GM19240 (cell line): Measurements from ENCODE around the gene BCS1L.

ENCODE experiments used
- DNase-seq: peaks from one replicate; pipeline ENCODE4 v3.0.0; 2011; ENCODE audit warnings: low spot score; ENCODE audit not compliant: insufficient read length

BCS1L gene

DNA sequence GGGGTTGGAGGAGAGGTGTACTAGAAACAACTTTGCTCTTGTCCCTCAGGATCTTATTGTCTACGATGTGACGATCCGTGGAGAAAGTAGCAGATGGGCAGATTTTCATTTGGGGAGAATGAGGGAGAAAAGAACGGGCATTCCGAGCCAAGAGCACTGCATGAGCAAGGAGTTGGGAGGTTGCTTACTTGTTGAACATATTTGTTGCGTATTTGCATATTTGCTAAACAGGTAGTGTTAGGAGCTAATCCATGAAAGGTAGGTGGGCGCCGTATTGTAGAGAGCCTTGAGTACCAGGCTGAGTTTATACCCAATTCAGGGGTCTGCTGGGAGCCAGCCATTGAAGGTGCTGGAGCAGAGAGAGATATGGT is 490 bp downstream of the BCS1L start:
- no peak for DNase-seq

DNA sequence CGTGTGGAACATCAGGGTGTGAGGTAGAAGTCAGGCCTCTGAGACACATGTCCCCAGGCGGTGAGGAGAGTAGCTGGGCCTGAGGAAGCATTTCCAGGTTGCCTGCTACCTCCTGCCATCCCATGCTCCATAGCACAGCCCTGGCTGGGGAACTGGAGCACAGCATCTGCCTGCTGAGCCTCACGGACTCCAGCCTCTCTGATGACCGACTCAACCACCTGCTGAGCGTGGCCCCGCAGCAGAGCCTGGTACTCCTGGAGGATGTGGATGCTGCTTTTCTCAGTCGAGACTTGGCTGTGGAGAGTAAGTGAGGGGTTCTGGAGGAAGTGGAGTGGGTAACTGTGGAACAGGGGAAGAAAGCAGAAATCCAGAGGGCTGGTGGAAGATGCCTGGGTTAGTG is 2.9 kb downstream of the BCS1L start:
- DNase-seq: no peak

DNA sequence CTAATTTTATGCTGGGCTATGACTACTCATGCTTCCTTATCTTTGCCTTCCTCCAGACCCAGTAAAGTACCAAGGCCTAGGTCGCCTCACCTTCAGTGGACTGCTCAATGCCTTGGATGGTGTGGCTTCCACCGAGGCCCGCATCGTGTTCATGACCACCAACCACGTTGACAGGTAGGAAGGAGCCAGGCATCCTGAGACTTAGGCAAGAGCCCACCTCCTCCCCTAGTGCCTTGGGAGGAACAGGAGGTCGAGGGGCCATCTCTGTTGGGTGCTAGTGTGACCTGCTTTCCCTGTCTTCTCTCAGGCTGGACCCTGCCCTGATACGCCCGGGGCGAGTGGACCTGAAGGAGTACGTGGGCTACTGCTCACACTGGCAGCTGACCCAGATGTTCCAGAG is 3.3 kb downstream of the BCS1L start:
- no peak for DNase-seq

DNA sequence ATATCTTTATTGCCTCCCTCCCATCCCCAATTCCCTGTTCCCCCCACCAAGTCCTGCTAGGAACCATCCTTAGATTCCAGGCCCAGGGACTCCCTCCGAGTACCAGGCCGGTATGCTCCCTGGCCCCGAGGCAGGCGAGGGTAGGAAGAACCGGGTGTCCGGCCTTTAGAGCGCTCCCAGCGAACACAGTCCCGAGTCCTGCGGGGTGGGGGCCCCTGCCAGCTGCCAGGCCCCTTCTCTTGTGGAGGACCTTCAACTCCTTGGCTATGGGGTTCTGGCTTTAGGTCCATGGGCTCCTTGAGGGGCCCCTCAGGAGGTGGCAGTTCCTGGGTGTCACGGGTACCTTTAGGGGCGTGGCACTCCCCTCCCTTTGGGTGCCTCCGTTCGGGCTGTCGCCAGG is 4.4 kb downstream of the BCS1L start:
- no peak for DNase-seq

DNA sequence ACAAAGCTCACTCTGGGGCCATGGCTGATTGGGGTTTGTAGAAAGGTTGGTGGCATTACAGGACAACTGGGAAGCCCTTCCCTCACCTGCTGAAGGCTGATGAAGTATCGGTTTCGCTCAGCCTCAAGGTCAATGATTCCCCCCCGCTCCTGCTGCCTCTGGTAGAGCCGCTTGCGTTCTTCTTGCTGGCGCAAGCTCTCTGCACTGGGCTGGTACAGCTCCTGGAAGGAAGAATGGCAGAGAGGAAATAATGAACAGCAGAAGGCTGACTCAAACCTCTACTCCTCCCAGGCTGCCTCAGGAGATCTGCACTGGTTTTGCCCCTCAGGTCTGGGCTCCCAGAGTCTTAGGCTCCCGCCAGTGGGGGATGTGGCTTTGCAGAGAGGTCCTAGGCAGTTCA is 5.2 kb downstream of the BCS1L start:
- DNase-seq: no peak

DNA sequence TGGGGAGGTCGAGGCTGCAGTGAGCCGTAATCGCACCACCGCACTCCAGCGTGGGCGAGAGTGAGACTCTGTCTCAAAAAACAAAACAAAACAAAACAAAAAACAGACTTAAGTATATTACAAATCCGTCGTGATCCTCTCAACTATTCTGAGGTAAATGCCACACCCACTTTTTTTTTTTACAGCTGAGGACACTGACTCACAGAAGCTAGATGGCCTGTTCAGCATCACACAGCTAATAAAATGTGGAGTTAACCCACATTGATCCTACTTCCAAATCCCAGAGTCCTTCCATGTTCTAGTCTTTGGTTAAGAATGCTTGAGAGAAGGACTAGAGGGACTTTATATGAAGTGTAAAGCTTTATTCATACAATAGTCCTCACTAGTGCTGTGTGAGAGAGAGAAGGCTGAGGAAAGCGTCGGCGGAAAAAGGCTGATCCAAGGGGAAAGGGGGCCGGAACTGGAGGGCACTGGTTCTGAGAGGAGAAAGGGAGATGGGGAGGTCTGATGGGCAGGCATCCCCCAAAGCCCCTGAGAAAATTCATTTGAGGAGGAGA is 11.7 kb downstream of the BCS1L start:
- DNase-seq: no peak

DNA sequence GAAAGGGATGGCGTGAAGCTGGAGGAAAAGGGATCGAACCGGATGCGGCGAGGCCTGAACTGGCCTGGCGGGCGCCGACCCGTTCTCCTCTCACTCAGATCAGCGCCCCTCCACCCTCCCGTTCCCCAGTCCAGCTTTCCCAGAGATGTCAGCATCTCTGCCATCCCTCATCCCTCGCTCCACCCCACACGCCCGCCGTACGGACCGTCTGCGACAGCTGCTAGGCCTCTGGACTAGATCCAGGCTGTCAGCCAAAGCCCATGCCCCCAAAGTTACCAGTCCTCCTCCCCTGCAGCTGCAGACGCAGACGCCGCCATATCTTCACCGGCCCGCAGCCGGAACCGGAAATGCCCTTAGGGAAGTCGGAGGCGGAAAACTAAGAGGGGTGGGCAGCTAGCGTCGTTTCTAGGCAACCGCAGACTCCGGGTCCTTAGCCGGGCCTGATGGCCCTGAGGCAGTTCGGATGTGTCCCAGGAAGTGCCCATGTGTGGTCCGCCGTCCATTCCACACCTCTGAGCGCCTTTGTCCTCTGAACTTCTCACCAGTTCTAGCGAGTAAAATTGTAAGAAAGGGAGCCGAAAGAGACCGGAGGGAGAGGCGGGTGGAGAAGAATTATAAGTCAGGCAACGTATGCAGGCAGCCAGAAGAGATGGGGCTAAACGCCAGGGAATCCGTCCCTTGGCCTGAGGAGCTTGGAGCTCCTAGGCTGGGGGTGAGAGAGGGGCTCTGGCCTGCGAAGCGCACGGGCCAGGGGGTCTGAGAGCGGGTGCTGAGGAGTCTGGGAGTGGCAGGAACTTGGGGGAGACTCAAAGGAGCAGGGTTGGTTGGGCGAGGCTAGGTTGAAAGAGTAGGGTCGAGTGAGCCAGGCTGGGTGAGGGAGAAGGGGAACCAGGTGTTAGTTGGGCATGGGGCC is 12.4 kb downstream of the BCS1L start, which contains the start of the genes RNF25 and STK36:
TSS of gene RNF25 (minus strand) at position 349 of the 913 bp plus-strand sequence. CDS start at position 317, 32 bp downstream.
TSS of gene STK36 (plus strand) at position 433 of the 913 bp plus-strand sequence. CDS start 744 bp downstream, outside the sequence.
- DNase-seq: peak; percentile 92

DNA sequence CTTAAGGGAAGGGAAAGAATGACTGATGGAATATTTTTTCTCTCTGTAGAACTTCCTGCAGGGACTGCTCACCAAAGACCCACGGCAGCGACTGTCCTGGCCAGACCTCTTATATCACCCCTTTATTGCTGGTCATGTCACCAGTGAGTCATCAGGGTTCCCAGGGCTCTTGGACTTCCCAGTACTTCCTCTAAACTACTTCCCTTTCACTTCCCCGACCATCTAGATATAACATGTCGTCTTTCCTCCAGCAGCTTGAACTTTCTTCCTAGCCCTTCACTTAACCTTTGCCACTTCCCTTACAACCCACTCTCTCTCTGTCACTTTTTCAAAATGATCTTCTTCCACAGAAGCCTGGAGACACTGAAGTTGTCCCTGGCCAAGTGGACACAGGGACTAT is 19.6 kb downstream of the BCS1L start:
- no peak for DNase-seq

DNA sequence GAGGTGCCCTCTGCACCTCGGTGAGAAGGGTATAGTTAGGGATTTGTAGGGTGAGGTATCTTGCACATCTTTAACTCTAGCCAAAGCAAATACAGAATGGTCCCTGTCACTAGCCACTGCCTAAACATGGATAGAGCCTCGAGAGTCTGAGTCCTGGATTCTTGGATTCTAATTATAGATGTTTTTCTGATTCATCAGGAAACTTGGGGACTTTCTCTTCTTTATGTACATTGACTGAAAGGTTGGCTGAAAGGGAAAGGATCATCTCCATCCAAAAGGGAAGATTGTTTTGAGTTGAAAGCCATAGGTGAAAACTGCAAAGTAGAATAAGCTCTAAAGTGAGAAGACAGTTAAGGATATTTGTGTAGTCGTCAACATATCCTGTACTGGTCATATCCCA is 20.6 kb downstream of the BCS1L start:
- DNase-seq: no peak

DNA sequence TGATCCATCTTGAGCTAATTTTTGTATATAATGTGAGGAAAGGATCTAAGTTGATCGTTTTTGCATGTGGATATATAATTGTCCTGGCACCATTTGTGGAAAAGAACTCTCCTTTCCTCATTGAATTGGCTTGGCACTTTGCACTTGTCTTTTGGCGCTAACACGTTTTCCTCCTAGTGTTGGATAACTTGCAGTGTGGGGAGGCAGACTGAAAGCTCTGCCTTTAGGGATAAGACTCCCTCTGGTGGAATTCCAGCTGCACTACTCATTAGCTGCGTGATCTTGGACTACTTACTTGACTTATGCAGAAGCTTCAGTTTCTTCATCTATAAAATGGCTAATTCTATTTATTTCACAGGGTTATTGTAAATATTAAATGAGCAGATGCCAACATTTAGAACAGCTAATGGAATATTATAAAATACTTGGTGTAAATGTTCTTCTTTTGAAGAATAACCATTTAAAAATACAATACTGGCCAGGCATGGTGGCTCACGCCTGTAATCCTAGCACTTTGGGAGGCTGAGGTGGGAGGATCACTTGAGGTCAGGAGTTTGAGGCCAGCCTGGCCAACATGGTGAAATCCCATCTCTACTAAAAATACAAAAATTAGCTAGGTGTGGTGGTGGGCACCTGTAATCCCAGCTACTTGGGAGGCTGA is 28.0 kb downstream of the BCS1L start:
- DNase-seq: peak; percentile 34

DNA sequence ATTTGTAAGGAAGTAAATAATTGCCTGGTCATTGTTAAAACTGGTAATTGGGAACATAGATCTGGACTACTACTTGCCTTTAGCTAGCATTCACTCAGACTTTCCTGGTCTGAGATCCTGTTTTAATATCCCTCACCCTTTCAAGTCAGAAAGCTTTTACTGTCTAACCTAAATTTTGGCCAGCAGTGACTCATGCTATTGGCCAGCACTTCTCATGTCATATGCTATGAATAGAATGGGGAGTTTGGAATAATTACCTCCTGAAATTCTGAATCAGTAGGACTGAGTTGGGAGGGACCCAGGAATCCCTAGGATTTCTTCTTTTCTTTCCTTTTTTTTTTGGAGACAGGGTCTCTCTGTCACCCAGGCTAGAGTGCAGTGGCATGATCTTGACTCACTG is 31.8 kb downstream of the BCS1L start:
- DNase-seq: no peak

DNA sequence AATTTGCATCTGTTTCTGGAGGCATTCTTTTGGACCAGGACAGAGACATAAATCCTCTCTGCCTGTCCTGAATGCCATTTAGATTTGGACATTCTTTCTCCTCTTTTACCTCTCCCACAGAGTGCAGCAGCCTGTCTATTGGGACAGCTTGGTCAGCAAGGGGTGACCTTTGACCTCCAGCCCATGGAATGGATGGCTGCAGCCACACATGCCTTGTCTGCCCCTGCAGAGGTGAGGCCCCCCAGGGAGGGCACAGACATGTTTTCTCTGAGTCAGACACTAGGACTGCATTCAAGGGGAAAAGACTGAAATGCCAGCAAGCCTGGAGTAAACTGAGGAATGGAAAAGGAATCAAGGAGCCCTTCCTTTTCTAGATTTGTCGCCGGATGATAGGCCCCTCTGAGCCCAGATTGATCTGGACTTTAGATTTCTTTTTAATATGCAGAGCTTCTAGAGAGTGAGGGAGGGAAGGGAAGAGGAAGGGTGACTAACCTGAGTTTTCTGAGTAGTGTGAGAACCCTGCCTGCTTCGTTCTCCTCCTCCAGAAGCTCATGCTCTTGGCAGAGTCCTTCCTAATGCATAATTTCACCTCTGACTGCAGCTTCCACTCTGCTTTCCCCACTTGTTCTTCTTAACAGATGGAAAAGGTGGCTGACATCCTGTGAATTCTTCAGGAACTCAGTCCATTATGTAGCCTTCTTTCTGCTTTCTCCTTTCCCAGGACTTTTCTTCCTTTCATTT is 35.1 kb downstream of the BCS1L start:
- DNase-seq: no peak

DNA sequence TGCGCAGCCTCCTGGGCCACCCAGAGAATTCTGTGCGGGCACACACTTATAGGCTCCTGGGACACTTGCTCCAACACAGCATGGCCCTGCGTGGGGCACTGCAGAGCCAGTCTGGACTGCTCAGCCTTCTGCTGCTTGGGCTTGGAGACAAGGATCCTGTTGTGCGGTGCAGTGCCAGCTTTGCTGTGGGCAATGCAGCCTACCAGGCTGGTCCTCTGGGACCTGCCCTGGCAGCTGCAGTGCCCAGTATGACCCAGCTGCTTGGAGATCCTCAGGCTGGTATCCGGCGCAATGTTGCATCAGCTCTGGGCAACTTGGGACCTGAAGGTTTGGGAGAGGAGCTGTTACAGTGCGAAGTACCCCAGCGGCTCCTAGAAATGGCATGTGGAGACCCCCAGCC is 39.4 kb downstream of the BCS1L start:
- no peak for DNase-seq

DNA sequence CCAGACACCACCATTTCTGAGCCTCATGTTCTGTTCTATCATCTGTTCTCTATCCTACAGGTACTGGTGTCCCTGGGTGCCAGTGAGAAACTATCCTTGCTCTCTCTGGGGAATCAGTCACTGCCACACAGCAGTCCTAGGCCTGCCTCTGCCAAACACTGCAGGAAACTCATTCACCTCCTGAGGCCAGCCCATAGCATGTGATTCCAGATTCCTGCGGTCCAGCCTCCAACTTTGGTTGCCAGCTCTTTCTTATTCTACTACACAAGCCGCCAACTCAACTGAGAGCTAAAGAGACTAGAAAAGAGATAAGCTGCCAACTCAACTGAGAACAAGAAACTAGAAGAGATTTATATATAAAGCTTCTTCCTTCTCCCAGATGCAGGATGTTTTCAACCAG is 42.3 kb downstream of the BCS1L start:
- DNase-seq: no peak

DNA sequence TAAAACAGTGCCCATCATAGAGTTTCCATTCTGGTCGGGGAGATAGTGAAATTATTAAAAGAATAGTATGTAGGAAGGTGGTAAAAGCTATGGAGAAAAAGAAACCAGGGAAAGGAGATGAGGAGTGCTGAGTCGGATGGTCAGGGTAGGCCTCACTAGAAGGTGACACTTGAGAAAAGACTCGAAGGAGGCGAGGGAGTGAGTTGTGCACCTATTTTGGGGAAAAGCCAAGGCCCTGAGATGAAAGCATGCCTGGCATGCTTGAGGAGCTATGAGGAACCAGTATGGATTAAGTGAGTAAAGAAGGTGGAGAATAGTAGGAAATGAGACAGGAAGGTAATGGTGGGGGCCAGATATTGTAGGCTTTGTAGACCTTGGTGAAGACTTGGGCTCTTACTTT is 43.9 kb downstream of the BCS1L start:
- no peak for DNase-seq

DNA sequence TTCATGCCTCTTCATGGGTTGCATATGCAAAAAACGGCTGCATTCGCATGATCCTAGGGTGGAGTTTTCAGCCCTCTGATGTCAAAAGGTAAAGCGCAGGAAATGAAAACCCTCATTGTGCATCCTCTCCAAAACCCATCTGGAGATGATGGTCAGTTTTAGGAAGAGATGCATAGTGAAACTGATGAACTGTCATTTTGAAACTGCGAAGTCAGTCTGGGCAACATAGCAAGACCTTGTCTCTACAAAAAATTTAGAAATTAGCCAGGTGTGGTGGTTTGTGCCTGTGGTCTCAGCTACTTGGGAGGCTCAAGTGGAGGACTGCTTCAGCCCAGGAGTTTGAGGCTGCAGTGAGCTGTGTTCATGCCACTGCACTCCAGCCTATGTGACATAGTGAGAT is 48.6 kb downstream of the BCS1L start:
- DNase-seq: peak; percentile 45

DNA sequence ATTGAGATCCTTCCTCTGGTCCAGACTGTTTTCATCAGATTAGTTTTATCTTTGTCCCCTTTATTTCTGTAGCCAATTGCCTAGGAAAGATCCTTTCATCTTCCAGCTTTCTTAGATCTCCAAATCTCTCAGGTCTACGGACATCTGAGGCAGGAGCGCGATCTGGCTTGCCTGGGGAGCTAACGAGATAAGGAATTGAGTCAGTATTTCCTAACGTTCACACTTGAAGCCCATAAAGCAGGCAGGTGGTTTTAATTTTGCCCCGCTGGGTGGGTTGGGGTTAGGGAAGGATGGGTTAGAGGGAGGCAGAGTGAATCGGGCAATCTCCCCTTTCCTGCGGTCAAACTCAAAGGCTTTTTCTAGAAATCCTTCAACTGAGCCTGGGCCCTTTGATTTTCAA is 50.4 kb downstream of the BCS1L start:
- no peak for DNase-seq

DNA sequence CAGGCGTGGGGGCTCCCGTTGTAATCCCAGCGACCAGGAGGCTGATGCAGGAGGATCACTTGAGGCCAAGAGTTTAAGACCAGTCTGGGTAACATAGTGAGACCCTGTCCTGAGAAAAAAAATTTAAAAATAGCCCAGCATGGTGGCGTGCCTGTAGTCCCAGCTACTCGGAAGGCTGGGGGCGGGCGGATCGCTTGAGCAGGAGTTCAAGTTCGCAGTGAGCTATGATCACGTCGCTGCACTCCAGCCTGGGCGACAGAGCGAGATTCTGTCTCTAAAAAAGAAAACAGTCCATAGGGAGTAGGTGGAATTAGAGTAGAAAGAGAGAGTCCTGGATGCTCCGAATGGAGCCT is 50.8 kb downstream of the BCS1L start:
- DNase-seq: no peak

DNA sequence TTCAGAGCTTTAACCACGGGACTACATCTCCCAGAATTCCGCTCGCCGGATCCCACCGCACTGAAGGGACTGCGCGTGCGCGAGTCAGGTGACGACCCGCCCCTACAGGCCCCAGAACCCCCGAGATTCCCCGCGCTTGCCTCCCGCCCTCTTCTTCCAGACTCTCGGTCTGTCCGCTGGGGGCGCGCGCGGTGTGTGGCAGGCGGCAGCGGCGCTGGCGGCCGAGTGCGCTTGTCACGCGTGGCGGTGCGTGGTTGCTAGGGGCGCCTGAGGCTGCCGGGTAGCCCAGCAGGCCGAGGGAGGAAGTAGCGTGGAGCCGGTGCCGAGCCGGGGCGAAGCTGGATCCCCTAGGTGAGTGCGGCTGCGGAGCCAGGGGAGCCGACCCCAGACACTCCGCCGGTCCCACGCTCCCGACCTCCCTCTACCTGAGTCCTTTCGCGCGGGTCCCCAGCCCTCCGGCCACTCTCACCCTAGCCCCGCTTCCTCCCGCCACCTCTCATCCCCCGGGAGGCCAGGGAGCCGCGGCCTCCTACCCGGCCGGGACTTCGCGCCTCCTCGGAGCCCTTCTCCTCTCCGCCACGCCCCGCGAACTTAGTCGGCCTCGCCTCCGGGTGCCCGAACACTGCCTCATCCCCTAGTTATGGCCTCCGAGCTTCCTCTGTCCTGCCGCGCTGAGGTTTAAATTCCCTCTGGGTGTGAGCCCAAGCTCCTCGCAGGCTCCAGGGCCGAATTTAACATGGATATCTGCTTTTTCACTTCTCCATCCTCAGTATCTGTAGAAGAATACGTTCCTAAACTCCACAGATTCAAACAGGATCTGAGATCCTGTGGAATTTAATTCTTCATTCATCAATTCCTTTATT is 51.4 kb downstream of the BCS1L start, which contains the start of gene TTLL4:
TSS of gene TTLL4 (plus strand) at position 149 of the 863 bp plus-strand sequence. CDS start 26,842 bp downstream, outside the sequence.
- DNase-seq: peak; percentile 94

DNA sequence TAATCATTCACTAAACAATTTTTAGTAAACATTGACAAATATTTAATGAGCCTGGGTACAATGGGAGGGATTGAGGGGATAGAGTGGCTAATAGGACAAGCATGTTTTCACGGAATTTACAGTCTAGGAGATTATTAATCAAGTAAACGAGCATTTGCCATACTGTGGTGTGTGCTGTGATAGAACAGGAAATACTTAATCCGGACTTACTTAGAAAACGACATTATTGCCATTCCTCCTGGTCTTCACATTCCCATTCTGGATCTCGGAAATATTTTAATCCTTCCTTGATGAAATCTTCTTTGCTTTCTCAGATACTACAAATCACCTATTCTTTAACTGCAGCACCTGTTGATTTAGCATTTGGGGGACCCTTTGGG is 52.1 kb downstream of the BCS1L start:
- DNase-seq: no peak
